Stimulated activated CD4-positive, alpha-beta T cell treated with anti-CD3 and anti-CD28 coated beads, Interleukin-12 subunit alpha, Interleukin-12 subunit beta, amount 100 ng/mL, for 48 hours (primary cell): ENCODE data around the gene UCMA.
"Not testable (repeated sequence)": the region's sequence is repeated elsewhere in the genome, so short reads cannot be mapped to it uniquely, and the experiment has no call there.

Source experiments
- DNase-seq, 3 donors: peaks; one replicate each; pipeline ENCODE4 v3.0.0-alpha.2; 2020; ENCODE audit warnings: low read depth in 2 of 3, low spot score in 1 of 3

UCMA gene

GRCh38 chr10:13234736-13235135 lies 562 bp upstream of the UCMA start:
- not testable (repeated sequence) for DNase-seq

- no peak for DNase-seq
These were observed 816 bp downstream of the UCMA start for GRCh38 chr10:13233358-13233757.

GRCh38 chr10:13231808-13232207 lies 2.4 kb downstream of the UCMA start:
- no peak for DNase-seq

DNA sequence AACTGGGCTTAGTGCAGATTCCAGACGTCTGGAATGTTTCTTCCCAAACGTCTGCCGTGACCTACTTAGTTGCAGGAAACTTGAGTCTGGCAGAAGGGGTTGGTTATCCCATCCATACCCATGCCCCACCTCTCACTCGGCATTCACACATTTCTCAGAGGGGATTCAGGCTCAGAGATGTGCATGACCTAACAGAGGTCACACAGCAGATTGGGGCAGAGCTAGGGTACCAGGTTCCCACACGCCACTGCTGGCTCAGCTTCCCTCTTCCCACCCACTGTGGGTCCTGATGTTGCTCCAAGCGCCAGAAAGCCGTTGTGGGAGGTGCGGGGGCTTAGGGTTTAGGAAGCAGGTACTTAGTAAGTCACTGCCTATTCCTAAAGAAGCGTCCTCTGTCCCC lies 3.0 kb downstream of the UCMA start:
- DNase-seq, result no peak

DNA sequence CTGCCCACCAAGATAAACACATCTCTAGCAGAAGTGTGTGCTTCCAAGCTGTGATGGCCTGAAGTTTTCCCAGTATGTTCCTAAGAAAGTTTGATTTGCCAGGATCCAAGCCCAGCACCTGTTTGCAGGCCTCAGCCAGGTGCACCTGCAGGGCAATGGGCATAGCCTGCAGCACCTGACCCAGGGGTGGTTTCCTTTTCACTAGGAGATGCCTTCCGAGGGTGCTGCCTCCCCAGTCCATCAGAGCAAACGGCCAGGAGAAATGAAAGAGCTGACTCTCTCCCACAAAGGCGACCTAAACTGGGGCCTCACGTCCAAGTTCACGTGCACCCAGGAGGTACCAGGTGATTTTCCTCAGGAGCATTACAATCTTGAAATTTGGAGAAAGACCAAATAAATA lies 7.1 kb downstream of the UCMA start:
- no peak for DNase-seq

DNA sequence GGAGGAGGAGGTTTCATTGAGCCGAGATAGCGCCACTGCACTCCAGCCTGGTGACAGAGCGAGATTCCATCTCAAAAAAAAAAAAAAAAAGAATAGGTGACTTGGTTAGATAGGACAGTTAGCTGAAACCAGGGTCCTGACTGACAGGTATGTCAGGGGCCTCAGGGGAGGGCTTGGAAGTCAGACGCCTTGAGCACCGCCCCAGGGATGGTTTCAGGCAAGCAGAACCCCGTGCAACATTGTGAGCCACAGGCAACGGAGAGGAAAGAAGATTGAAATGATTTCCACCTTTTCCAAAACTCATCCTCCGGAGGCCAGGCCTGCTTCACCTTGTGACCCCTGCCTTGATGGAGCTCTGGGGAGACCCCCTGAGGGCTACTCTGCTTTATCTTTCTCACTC lies 8.6 kb downstream of the UCMA start:
- DNase-seq, result no peak

- no peak for DNase-seq
These were observed 9.8 kb downstream of the UCMA start for GRCh38 chr10:13224210-13224995.

- DNase-seq, result no peak
These were observed 10.9 kb downstream of the UCMA start for GRCh38 chr10:13223241-13223640.

GRCh38 chr10:13222566-13222965 lies 11.6 kb downstream of the UCMA start:
- no peak for DNase-seq

DNA sequence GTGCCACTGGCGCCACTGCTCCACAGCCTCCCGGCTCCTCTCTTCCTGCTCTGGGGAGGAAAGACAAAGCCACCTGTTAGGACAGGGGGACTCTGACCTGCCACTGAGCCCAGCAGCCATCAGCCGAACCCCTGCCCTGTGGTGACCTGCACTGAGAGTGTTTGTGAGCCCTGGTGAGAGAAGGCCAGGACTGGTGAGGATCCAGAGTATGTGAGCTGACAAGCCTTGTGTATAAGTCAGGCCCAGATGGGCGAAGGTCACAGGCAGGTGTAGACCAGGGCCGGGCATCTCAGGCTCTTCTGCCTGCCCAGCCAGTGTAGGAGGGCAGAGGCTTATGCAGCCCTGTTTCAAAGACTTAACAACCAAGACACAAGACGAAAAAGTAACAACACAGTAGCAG lies 12.0 kb downstream of the UCMA start:
- no peak for DNase-seq

DNA sequence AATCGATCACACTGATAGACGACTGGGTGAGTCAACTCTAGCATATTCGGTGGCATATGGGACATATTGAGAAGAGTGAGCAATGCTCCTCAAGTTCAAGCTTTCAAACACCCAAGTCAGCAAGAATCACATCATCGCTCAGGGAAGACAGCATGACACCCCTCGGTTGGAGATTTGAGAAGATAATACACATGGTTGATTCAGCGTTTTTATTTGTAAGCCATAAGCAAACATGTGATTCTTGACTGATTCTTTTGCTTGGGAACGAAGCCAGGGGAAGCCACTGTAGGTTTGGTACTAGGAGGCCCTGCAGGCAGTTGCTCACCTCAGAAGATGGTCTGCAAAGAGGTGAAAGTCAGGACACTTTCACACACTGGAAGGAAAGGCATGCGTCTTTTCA lies 12.6 kb downstream of the UCMA start:
- DNase-seq, result no peak

- no peak for DNase-seq
These were observed 14.2 kb downstream of the UCMA start for GRCh38 chr10:13219685-13220670.

DNA sequence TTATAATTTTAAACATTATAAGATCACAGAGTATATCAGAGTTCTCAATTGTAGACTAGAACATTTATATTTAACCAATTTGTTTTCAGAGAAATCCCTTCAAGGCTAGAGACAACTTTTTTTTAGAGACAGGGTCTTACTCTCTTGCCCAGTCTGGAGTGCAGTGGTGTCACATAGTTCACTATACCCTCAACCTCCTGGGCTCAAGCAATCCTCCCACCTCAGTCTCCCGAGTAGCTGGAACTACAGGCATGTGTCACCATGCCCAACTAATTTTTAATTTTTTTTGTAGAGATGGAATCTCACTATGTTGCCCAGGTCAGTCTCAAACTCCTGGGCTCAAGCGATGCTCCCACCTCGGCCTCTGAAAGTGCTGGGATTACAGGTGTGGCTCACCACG lies 15.3 kb downstream of the UCMA start:
- no peak for DNase-seq

DNA sequence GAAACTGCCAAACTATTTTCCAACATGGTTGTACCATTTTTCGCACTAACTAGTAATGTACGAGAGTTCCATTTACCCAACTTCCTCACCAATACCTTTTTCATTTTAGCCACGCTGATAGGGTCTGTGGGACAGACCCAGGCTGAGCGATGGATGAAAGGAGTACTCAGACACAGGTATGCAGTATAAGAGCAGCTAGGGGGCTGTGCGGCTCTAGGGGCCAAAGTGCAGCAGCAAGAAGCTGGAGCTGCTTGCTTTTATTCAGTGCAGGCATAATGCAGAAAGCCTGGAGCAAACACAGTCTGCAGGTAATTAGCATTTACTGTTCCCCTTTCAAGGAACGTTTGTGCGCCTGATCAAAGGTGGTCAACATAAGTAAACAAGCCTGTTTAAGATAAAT lies 21.0 kb downstream of the UCMA start:
- no peak for DNase-seq

GRCh38 chr10:13206546-13207443 lies 27.4 kb downstream of the UCMA start:
- DNase-seq, result no peak

DNA sequence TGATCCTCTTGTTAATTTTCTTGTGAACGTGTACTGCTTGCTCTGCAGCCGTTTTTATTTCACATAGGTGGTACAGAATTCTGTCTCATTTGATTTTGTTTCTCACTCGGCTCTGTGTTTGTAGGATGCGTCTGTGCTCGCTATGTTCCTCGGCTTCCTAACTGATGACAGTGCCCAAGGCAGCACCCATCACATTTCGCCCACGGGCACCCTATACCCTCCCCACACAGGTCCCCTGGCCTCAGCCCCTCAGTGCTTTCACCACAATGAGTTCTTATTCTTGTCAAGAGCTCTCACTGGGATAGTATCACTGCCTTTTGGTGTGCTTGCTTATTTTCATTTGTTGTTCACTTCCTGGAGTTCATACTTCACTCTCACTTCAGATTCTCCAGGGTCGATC lies 28.1 kb downstream of the UCMA start:
- DNase-seq, result no peak

DNA sequence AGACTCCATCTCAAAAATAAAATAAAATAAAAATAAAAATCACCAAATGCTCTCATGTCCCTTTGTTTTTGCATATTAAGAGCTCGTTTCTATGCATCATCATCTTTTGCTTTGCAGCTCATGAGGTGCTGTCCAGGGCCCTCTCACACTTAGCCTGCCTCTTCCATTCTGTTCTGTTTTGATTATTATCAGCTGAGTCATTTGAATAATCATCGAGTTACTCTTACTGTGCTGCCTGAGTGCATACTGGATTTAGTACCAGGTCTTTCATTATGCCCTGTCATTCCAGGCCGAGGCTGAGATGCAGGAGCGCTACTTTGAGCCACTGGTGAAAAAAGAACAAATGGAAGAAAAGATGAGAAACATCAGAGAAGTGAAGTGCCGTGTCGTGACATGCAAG lies 33.0 kb downstream of the UCMA start:
- DNase-seq, result no peak

DNA sequence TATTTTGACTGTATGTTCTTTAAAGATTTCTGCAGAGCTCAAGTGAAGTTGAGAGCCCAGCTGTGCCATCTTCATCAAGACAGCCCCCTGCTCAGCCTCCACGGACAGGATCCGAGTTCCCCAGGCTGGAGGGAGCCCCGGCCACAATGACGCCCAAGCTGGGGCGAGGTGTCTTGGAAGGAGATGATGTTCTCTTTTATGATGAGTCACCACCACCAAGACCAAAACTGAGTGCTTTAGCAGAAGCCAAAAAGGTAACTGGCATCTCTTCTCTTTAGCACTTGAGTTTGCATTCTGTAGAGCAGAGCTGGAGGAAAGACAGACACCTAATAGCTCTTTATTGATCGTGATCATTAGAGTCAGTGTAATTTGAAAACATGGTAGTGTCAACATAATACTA lies 39.2 kb downstream of the UCMA start:
- DNase-seq, result no peak

- no peak for DNase-seq
These were observed 40.5 kb downstream of the UCMA start for GRCh38 chr10:13193637-13194036.

DNA sequence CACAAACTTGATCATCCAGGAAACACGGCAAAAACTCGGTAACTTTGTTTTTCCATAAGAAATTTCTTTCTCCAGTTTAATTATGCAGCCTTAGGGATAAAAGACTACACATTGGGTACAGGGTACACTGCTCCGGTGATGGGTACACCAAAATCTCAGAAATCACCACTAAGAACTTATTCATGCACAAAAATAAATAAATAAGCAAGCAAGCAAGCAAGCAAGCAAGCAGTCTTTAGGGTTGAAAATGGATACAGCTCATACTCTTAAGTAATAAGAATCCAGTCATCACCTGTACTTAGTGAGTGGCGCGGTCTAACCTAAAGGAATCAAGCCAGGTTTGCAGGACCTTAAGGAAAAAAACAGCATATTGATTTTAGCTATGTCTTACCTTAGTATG lies 42.8 kb downstream of the UCMA start:
- no peak for DNase-seq

DNA sequence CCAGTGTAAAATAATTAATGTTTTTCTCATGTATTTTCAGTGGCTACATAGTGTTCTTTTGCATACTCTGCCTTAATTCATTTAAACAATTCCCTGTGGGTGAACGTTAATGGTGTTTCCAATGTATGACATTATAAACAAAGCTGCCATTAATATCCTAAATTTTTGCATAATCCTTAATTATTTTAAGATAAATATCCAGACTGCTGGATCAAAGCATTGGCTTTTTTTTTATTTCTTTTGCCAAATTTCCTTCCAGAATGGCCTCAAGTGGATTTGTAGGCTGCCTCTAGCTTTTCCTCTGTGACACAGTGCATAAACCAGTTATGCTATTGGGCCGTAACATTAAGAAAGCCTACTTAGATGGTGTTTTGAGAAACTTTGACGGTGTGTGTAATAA lies 43.4 kb downstream of the UCMA start:
- DNase-seq, result no peak
